Measurements from ENCODE around the gene AKR1D1.
"Not testable (repeated sequence)": the region's sequence is repeated elsewhere in the genome, so short reads cannot be mapped to it uniquely, and the experiment has no call there.

Gene AKR1D1

GRCh38 chr7:138086563-138087270 lies 10.5 kb downstream of the AKR1D1 start:
- Histone ChIP-seq H3K9me3 (ENCODE audit: control insufficient read depth, low read length) (no peaks in the 10 kb centered on the region), H3K36me3 (ENCODE audit: control insufficient read depth, insufficient read depth, low read length) (no peaks in the 10 kb centered on the region), H3K27ac (ENCODE audit: insufficient read depth, low read depth, low read length, poor library complexity, severe bottlenecking) (no peak overlapping the region), H3K4me1 (ENCODE audit: control insufficient read depth, insufficient read depth, low read length) (no peaks in the 10 kb centered on the region), H3K4me3 (ENCODE audit: insufficient read depth, low read depth, low read length) (no peak overlapping the region), H3K27me3 (ENCODE audit: control insufficient read depth, insufficient read depth, low read length, poor library complexity, severe bottlenecking) (no peaks in the 10 kb centered on the region)
- WGBS, 2 experiments, result 96% methylated on average over 4 of the region's 5 CpGs

- H3K9me3 ChIP-seq (ENCODE audit: control insufficient read depth, low read length), result no peaks in the 10 kb centered on the region
- no peak overlapping the region for H3K27ac ChIP-seq (ENCODE audit: insufficient read depth, low read depth, low read length, poor library complexity, severe bottlenecking)
- WGBS, 2 experiments, result 92 to 97% methylated on average over 8 to 9 of the region's 9 CpGs
Observed at GRCh38 chr7:138089080-138089901, 13.0 kb downstream of the AKR1D1 start.

GRCh38 chr7:138091032-138091431 lies 14.8 kb downstream of the AKR1D1 start:
- no peaks in the 10 kb centered on the region for H3K27me3 ChIP-seq (ENCODE audit: control insufficient read depth, insufficient read depth, low read length, poor library complexity, severe bottlenecking)
- no peak overlapping the region for H3K27ac ChIP-seq (ENCODE audit: insufficient read depth, low read depth, low read length, poor library complexity, severe bottlenecking)
- WGBS, 2 experiments, result 94 to 98% methylated on average over 3 of the region's 3 CpGs
- H3K4me1 ChIP-seq (ENCODE audit: control insufficient read depth, insufficient read depth, low read length), result no peaks in the 10 kb centered on the region
- H3K36me3 ChIP-seq (ENCODE audit: control insufficient read depth, insufficient read depth, low read length), result no peaks in the 10 kb centered on the region
- no peak overlapping the region for H3K4me3 ChIP-seq (ENCODE audit: insufficient read depth, low read depth, low read length)
- H3K9me3 ChIP-seq (ENCODE audit: control insufficient read depth, low read length), result no peaks in the 10 kb centered on the region

More at GRCh38 chr7:138089080-138089901, 13.0 kb downstream of the AKR1D1 start:
- H3K4me1 ChIP-seq (ENCODE audit: control insufficient read depth, insufficient read depth, low read length), result no peaks in the 10 kb centered on the region
- H3K36me3 ChIP-seq (ENCODE audit: control insufficient read depth, insufficient read depth, low read length), result no peaks in the 10 kb centered on the region
- H3K4me3 ChIP-seq (ENCODE audit: insufficient read depth, low read depth, low read length), result no peak overlapping the region
- no peaks in the 10 kb centered on the region for H3K27me3 ChIP-seq (ENCODE audit: control insufficient read depth, insufficient read depth, low read length, poor library complexity, severe bottlenecking)

- WGBS, 2 experiments, result 94 to 95% methylated on average over 2 of the region's 2 CpGs
- H3K27ac ChIP-seq (ENCODE audit: insufficient read depth, low read depth, low read length, poor library complexity, severe bottlenecking); H3K4me1 ChIP-seq (ENCODE audit: control insufficient read depth, insufficient read depth, low read length); H3K36me3 ChIP-seq (ENCODE audit: control insufficient read depth, insufficient read depth, low read length); H3K27me3 ChIP-seq (ENCODE audit: control insufficient read depth, insufficient read depth, low read length, poor library complexity, severe bottlenecking); H3K9me3 ChIP-seq (ENCODE audit: control insufficient read depth, low read length); H3K4me3 ChIP-seq (ENCODE audit: insufficient read depth, low read depth, low read length): not testable (repeated sequence)
Observed at GRCh38 chr7:138091840-138092239, 15.6 kb downstream of the AKR1D1 start.

- 83 to 91% methylated on average over 5 of the region's 6 CpGs for WGBS, 2 experiments
- Histone ChIP-seq H3K36me3 (ENCODE audit: control insufficient read depth, insufficient read depth, low read length) (no peaks in the 10 kb centered on the region), H3K4me3 (ENCODE audit: insufficient read depth, low read depth, low read length) (no peak overlapping the region), H3K27ac (ENCODE audit: insufficient read depth, low read depth, low read length, poor library complexity, severe bottlenecking) (no peak overlapping the region), H3K4me1 (ENCODE audit: control insufficient read depth, insufficient read depth, low read length) (no peaks in the 10 kb centered on the region), H3K9me3 (ENCODE audit: control insufficient read depth, low read length) (no peaks in the 10 kb centered on the region), H3K27me3 (ENCODE audit: control insufficient read depth, insufficient read depth, low read length, poor library complexity, severe bottlenecking) (no peaks in the 10 kb centered on the region)
Observed at GRCh38 chr7:138092486-138093028, 16.3 kb downstream of the AKR1D1 start.

- H3K27me3 ChIP-seq (ENCODE audit: control insufficient read depth, insufficient read depth, low read length, poor library complexity, severe bottlenecking), result no peaks in the 10 kb centered on the region
- WGBS, 2 experiments, result 91 to 92% methylated on average over 7 to 8 of the region's 8 CpGs
- no peak overlapping the region for H3K4me3 ChIP-seq (ENCODE audit: insufficient read depth, low read depth, low read length)
- no peaks in the 10 kb centered on the region for H3K36me3 ChIP-seq (ENCODE audit: control insufficient read depth, insufficient read depth, low read length)
- no peaks in the 10 kb centered on the region for H3K4me1 ChIP-seq (ENCODE audit: control insufficient read depth, insufficient read depth, low read length)
- H3K27ac ChIP-seq (ENCODE audit: insufficient read depth, low read depth, low read length, poor library complexity, severe bottlenecking), result no peak overlapping the region
- H3K9me3 ChIP-seq (ENCODE audit: control insufficient read depth, low read length), result no peaks in the 10 kb centered on the region
Observed at GRCh38 chr7:138095972-138096935, 20.0 kb downstream of the AKR1D1 start.

- no peaks in the 10 kb centered on the region for H3K9me3 ChIP-seq (ENCODE audit: control insufficient read depth, low read length)
- H3K27ac ChIP-seq (ENCODE audit: insufficient read depth, low read depth, low read length, poor library complexity, severe bottlenecking), result no peak overlapping the region
- H3K27me3 ChIP-seq (ENCODE audit: control insufficient read depth, insufficient read depth, low read length, poor library complexity, severe bottlenecking), result no peaks in the 10 kb centered on the region
Observed at GRCh38 chr7:138097064-138097741, 20.9 kb downstream of the AKR1D1 start.

GRCh38 chr7:138099813-138100212 lies 23.6 kb downstream of the AKR1D1 start:
- H3K4me3 ChIP-seq (ENCODE audit: insufficient read depth, low read depth, low read length), result no peak overlapping the region
- WGBS, 2 experiments, result 89 to 93% methylated on average over 2 of the region's 3 CpGs
- no peak overlapping the region for H3K27ac ChIP-seq (ENCODE audit: insufficient read depth, low read depth, low read length, poor library complexity, severe bottlenecking)
- H3K36me3 ChIP-seq (ENCODE audit: control insufficient read depth, insufficient read depth, low read length), result no peaks in the 10 kb centered on the region
- no peaks in the 10 kb centered on the region for H3K27me3 ChIP-seq (ENCODE audit: control insufficient read depth, insufficient read depth, low read length, poor library complexity, severe bottlenecking)
- H3K4me1 ChIP-seq (ENCODE audit: control insufficient read depth, insufficient read depth, low read length), result no peaks in the 10 kb centered on the region
- H3K9me3 ChIP-seq (ENCODE audit: control insufficient read depth, low read length), result no peaks in the 10 kb centered on the region

More at GRCh38 chr7:138097064-138097741, 20.9 kb downstream of the AKR1D1 start:
- no peaks in the 10 kb centered on the region for H3K36me3 ChIP-seq (ENCODE audit: control insufficient read depth, insufficient read depth, low read length)
- no peaks in the 10 kb centered on the region for H3K4me1 ChIP-seq (ENCODE audit: control insufficient read depth, insufficient read depth, low read length)
- no peak overlapping the region for H3K4me3 ChIP-seq (ENCODE audit: insufficient read depth, low read depth, low read length)
- WGBS, 2 experiments, result 86 to 96% methylated on average over 3 of the region's 3 CpGs

GRCh38 chr7:138105221-138105620 lies 29.0 kb downstream of the AKR1D1 start:
- Histone ChIP-seq H3K27ac (ENCODE audit: insufficient read depth, low read depth, low read length, poor library complexity, severe bottlenecking) (no peak overlapping the region), H3K9me3 (ENCODE audit: control insufficient read depth, low read length) (no peaks in the 10 kb centered on the region), H3K36me3 (ENCODE audit: control insufficient read depth, insufficient read depth, low read length) (no peaks in the 10 kb centered on the region), H3K4me1 (ENCODE audit: control insufficient read depth, insufficient read depth, low read length) (no peaks in the 10 kb centered on the region), H3K27me3 (ENCODE audit: control insufficient read depth, insufficient read depth, low read length, poor library complexity, severe bottlenecking) (no peaks in the 10 kb centered on the region), H3K4me3 (ENCODE audit: insufficient read depth, low read depth, low read length) (no peak overlapping the region)
- WGBS, 2 experiments, result 85 to 89% methylated on average over 5 of the region's 5 CpGs

Measured in ectodermal cell (in vitro differentiated cells).